NCI-H748 treated with DMSO at 0.1 percent for 48 hours (cell line): ENCODE results near the gene PLAC9.

Source experiments
- DNase-seq: peaks from one replicate; lab custom pipeline; 2025; lab: John Stamatoyannopoulos, UW

PLAC9 gene

GRCh38 chr10:80184291-80184690 lies 51.8 kb downstream of the PLAC9 start:
- no peak for DNase-seq

GRCh38 chr10:80185578-80186299 lies 53.2 kb downstream of the PLAC9 start:
- DNase-seq, result no peak

GRCh38 chr10:80186364-80187012 lies 54.0 kb downstream of the PLAC9 start:
- DNase-seq, result no peak

GRCh38 chr10:80187060-80187459 lies 54.5 kb downstream of the PLAC9 start:
- DNase-seq, result no peak

GRCh38 chr10:80187465-80188409 lies 55.2 kb downstream of the PLAC9 start:
- peak; percentile 43 for DNase-seq

- no peak for DNase-seq
Observed at GRCh38 chr10:80188713-80189112, 56.2 kb downstream of the PLAC9 start.

- no peak for DNase-seq
Observed at GRCh38 chr10:80191589-80192270, 59.2 kb downstream of the PLAC9 start.

GRCh38 chr10:80192553-80192952 lies 60.0 kb downstream of the PLAC9 start:
- no peak for DNase-seq

- no peak for DNase-seq
Observed at GRCh38 chr10:80194373-80195045, 62.0 kb downstream of the PLAC9 start.
